SK-N-SH (cell line): ENCODE results near the gene OAF. TPM values are rescaled to one million over a fixed set of nuclear protein-coding genes. Genes with fewer than 3 reads are reported as not detected.

Experiments used
- CTCF ChIA-PET: fragments of 300-600, 350-600 bp; formaldehyde crosslinking; extraction: SDS; loops from one replicate; lab custom pipeline; 2021; lab: Yijun Ruan, JAX
- POLR2A ChIA-PET: fragments of 350-600 bp; sonication (Branson Sonifier 250); formaldehyde crosslinking; extraction: SDS; loops from one replicate; lab custom pipeline; 2020; ENCODE audit warnings: antibody characterized with exemption, inconsistent platforms; lab: Yijun Ruan, JAX
- DNase-seq: peaks from one replicate; pipeline ENCODE4 v3.0.0; 2012
- H2AFZ ChIP-seq: fragments of 200-600 bp; sonication (generic); 2 replicates; pipeline ENCODE4 v1.8.1; 2016; ENCODE audit warnings: antibody characterized with exemption, mild to moderate bottlenecking, low read depth
- H3F3A ChIP-seq: fragments of 200-600 bp; sonication (generic); replicated peaks from 2 replicates; pipeline ENCODE3; 2016; ENCODE audit warnings: antibody characterized with exemption, mild to moderate bottlenecking; ENCODE audit not compliant: insufficient read depth
- H3K27ac ChIP-seq, 2 experiments: fragments of 200-500 bp in 1 of 2; fragments of 200-600 bp in 1 of 2; sonication (Bioruptor generic) in 1 of 2; sonication (generic), shearing (Covaris generic) in 1 of 2; 2 replicates each; pipeline versions ENCODE4 v1.5.1 to v1.6.1; 2014 to 2016; ENCODE audit warnings: low read depth in 2 of 2, inconsistent platforms in 1 of 2, low read length in 1 of 2, mild to moderate bottlenecking in 1 of 2, mixed read lengths in 1 of 2
- H3K27me3 ChIP-seq: fragments of 200-600 bp; sonication (generic), shearing (Covaris generic); 2 replicates; pipeline ENCODE4 v1.6.1; 2016; ENCODE audit warnings: mixed run types; ENCODE audit not compliant: insufficient read depth
- H3K36me3 ChIP-seq, 2 experiments: fragments of 200-500 bp in 1 of 2; fragments of 200-600 bp in 1 of 2; sonication (Bioruptor generic) in 1 of 2; sonication (generic) in 1 of 2; replicated peaks in 1 of 2; 2 replicates each; pipeline versions ENCODE3 to v1.5.1; 2014 to 2016; ENCODE audit warnings: low read length in 1 of 2, mild to moderate bottlenecking in 1 of 2; ENCODE audit not compliant: insufficient read depth in 2 of 2, control insufficient read depth in 1 of 2
- H3K4me1 ChIP-seq, 2 experiments: fragments of 200-500 bp in 1 of 2; fragments of 200-600 bp in 1 of 2; sonication (Bioruptor generic) in 1 of 2; sonication (generic), shearing (Covaris generic) in 1 of 2; 2 replicates each; pipeline versions ENCODE4 v1.5.1 to v1.6.1; 2014 to 2016; ENCODE audit warnings: low read depth in 1 of 2, low read length in 1 of 2, mixed run types in 1 of 2; ENCODE audit not compliant: insufficient read depth in 2 of 2, control insufficient read depth in 1 of 2
- H3K4me2 ChIP-seq: fragments of 200-600 bp; sonication (generic), shearing (Covaris generic); 2 replicates; pipeline ENCODE4 v1.6.1; 2017; ENCODE audit warnings: mixed run types
- H3K4me3 ChIP-seq, 2 experiments: fragments of 200-500 bp in 1 of 2; fragments of 200-600 bp in 1 of 2; sonication (Bioruptor generic) in 1 of 2; sonication (generic), shearing (Covaris generic) in 1 of 2; 2 replicates each; pipeline versions ENCODE4 v1.5.1 to v1.8.1; 2014 to 2016; ENCODE audit warnings: low read depth in 2 of 2, inconsistent platforms in 1 of 2, low read length in 1 of 2, mild to moderate bottlenecking in 1 of 2, mixed read lengths in 1 of 2, moderate library complexity in 1 of 2
- H3K79me2 ChIP-seq: fragments of 200-600 bp; sonication (generic); 2 replicates; pipeline ENCODE4 v1.8.1; 2017; ENCODE audit warnings: mild to moderate bottlenecking; ENCODE audit not compliant: insufficient read depth
- H3K9ac ChIP-seq: fragments of 200-600 bp; sonication (generic); 2 replicates; pipeline ENCODE4 v1.6.1; 2017; ENCODE audit warnings: mixed run types
- H3K9me2 ChIP-seq: fragments of 200-600 bp; sonication (generic); 2 replicates; pipeline ENCODE4 v1.6.1; 2017; ENCODE audit warnings: mixed run types
- H3K9me3 ChIP-seq: fragments of 200-600 bp; sonication (generic); 2 replicates; pipeline ENCODE4 v1.6.1; 2017; ENCODE audit warnings: mixed run types, mild to moderate bottlenecking, moderate library complexity
- H4K20me1 ChIP-seq: fragments of 200-600 bp; sonication (generic); 2 replicates; pipeline ENCODE4 v1.6.1; 2017; ENCODE audit warnings: mild to moderate bottlenecking, mixed run types; ENCODE audit not compliant: insufficient read depth
- CHD2 ChIP-seq: fragments of 150-350 bp; IDR thresholded peaks from 2 replicates; pipeline ENCODE4 v1.6.1; 2018; ENCODE audit warnings: low read length; ENCODE audit not compliant: partially characterized antibody
- ELF1 ChIP-seq: IDR thresholded peaks from 2 replicates; pipeline ENCODE4 v1.4.0; 2012
- EP300 ChIP-seq, 2 experiments: IDR thresholded peaks; 2 replicates each; pipeline versions ENCODE4 v1.4.0 to v1.6.1; 2012; ENCODE audit warnings: borderline replicate concordance in 1 of 2, low read depth in 1 of 2, low read length in 1 of 2
- FOXJ3 ChIP-seq: sonication (generic); formaldehyde crosslinking; IDR thresholded peaks from 2 replicates; pipeline ENCODE4 v1.5.1; 2020; ENCODE audit warnings: mild to moderate bottlenecking, missing genetic modification reagents
- GABPA ChIP-seq: IDR thresholded peaks from 2 replicates; pipeline ENCODE4 v1.4.0; 2012; ENCODE audit warnings: low read depth, mild to moderate bottlenecking
- JUND ChIP-seq: IDR thresholded peaks from 2 replicates; pipeline ENCODE4 v1.4.0; 2012
- RAD21 ChIP-seq: IDR thresholded peaks from 2 replicates; pipeline ENCODE4 v1.6.1; 2012; ENCODE audit warnings: mild to moderate bottlenecking, low read length
- REST ChIP-seq: IDR thresholded peaks from 2 replicates; pipeline ENCODE4 v1.6.1; 2012; ENCODE audit warnings: mild to moderate bottlenecking, low read depth, low read length, moderate library complexity
- SIN3A ChIP-seq: IDR thresholded peaks from 2 replicates; pipeline ENCODE4 v1.6.1; 2012; ENCODE audit warnings: low read depth, mild to moderate bottlenecking, low read length, moderate library complexity, borderline replicate concordance
- TCF12 ChIP-seq: IDR thresholded peaks from 2 replicates; pipeline ENCODE4 v1.4.0; 2012
- YY1 ChIP-seq: IDR thresholded peaks from 2 replicates; pipeline ENCODE4 v1.4.0; 2012; ENCODE audit warnings: low read depth, mild to moderate bottlenecking
- WGBS: methylation state at CpG from one replicate; pipeline ENCODE4 v1.1.6; 2017; ENCODE audit warnings: low lambda C conversion rate; 5-methylcytosine and 5-hydroxymethylcytosine counted together
- polyA plus RNA-seq, 3 experiments: library from polyadenylated mRNA; depleted of rRNA; stranded (reverse); fragments of >200 nt; gene quantifications; 2 replicates each; pipeline ENCODE4 v1.2.3, GENCODE V29; 2012

OAF gene
- polyA plus RNA-seq, 1 of the 3 experiments (the other 2 are of a cell fraction) = 28.0 TPM

- TF ChIP-seq EP300 (IDR thresholded peaks at IDR 0.05; ENCODE audit: borderline replicate concordance in 1 of 2, low read depth in 1 of 2, low read length in 1 of 2) = no peak
- no peak for TF ChIP-seq ELF1
- no peak for TF ChIP-seq CHD2
- no peak for TF ChIP-seq JUND
- no peak for TF ChIP-seq YY1
Measured at GRCh38 chr11:120218695-120219033, 7.8 kb downstream of the OAF start (continued).

- H3K4me2 ChIP-seq = no peak overlapping the region
- H3K4me1 ChIP-seq = peaks cover 0 to 37% of the 10 kb centered on the region in 2 experiments; a peak in 1 of 4 replicates
- TF ChIP-seq GABPA (no peak), FOXJ3 (CRISPR knock-in tag) (no peak)
- no peak overlapping the region for H3K27ac ChIP-seq
- H3K9ac ChIP-seq = no peak overlapping the region
- DNase-seq = no peak
- no peaks in the 10 kb centered on the region for H4K20me1 ChIP-seq
- WGBS = 93% methylated on average over 11 of the region's 13 CpGs
- no peaks in the 10 kb centered on the region for H3K36me3 ChIP-seq
- H3F3A ChIP-seq = no peaks in the 10 kb centered on the region
- POLR2A ChIA-PET = no interaction called here
- H3K79me2 ChIP-seq = no peaks in the 10 kb centered on the region
- H3K9me2 ChIP-seq = no peaks in the 10 kb centered on the region
- no peaks in the 10 kb centered on the region for H3K9me3 ChIP-seq
- CTCF ChIA-PET = interaction anchor here (1.0 to 19.0 kb wide), 5 partner anchors 8 to 80 kb away, joined by 4 to 400 read pairs (median 5); no protein-coding TSS in a partner anchor
- H3K27me3 ChIP-seq = no peaks in the 10 kb centered on the region
- no peak overlapping the region for H3K4me3 ChIP-seq
- no peak overlapping the region for H2AFZ ChIP-seq
Measured at GRCh38 chr11:120219232-120219937, 8.6 kb downstream of the OAF start.

- Histone ChIP-seq H3K4me3 (no peak overlapping the region), H3K36me3 (no peaks in the 10 kb centered on the region), H3F3A (no peaks in the 10 kb centered on the region), H3K79me2 (no peaks in the 10 kb centered on the region), H3K27ac (no peak overlapping the region), H3K4me1 (peaks cover 0 to 37% of the 10 kb centered on the region in 2 experiments; a peak in 1 of 4 replicates), H3K9me2 (no peaks in the 10 kb centered on the region), H4K20me1 (no peaks in the 10 kb centered on the region), H3K4me2 (no peak overlapping the region), H3K9me3 (no peaks in the 10 kb centered on the region), H3K27me3 (no peaks in the 10 kb centered on the region), H3K9ac (no peak overlapping the region), H2AFZ (no peak overlapping the region)
- no peak for TF ChIP-seq SIN3A
- TF ChIP-seq RAD21 = no peak
- no peak for TF ChIP-seq REST
- TF ChIP-seq TCF12 = no peak
- no peak for TF ChIP-seq ELF1
- no peak for DNase-seq
- CTCF ChIA-PET = interaction anchor here (1.0 to 19.0 kb wide), 5 partner anchors 8 to 79 kb away, joined by 4 to 400 read pairs (median 5); no protein-coding TSS in a partner anchor
- POLR2A ChIA-PET = no interaction called here
- 91% methylated on average over 4 of the region's 9 CpGs for WGBS
Measured at GRCh38 chr11:120219938-120220746, 9.3 kb downstream of the OAF start.
